Measurements from ENCODE around the gene DLGAP4. TPM values are rescaled to one million over a fixed set of nuclear protein-coding genes. Genes with fewer than 3 reads are reported as not detected.

The DLGAP4 gene
- total and polyA plus RNA-seq, 2 of the 13 experiments (the other 11 are each of a cell fraction or from before 2014, with no cell fraction given) = 15.2 to 26.7 TPM

GRCh38 chr20:36491901-36492617, 185.9 kb downstream of the DLGAP4 start (continued):
- TF ChIP-seq ZNF501 (CRISPR knock-in tag; IDR thresholded peaks at IDR 0.05) (no peak), ZNF354B (CRISPR knock-in tag; IDR thresholded peaks at IDR 0.05) (no peak), ZNF747 (CRISPR knock-in tag; IDR thresholded peaks at IDR 0.05; ENCODE audit: borderline replicate concordance) (no peak), ZNF460 (CRISPR knock-in tag; IDR thresholded peaks at IDR 0.05; ENCODE audit: borderline replicate concordance) (no peak)

- POLR2A ChIA-PET = interaction anchor here (0.6 kb wide), 1 partner anchor 24 kb away, joined by 4 read pairs; no protein-coding TSS in a partner anchor
- TF ChIP-seq ZNF281 (CRISPR knock-in tag; IDR thresholded peaks at IDR 0.05; ENCODE audit: borderline replicate concordance) = no peak
- TF ChIP-seq AGO2 (optimal IDR thresholded peaks at IDR 0.05; ENCODE audit: low read depth, low read length) = peak; percentile 73
- TF ChIP-seq CSRNP2 (CRISPR knock-in tag; conservative IDR thresholded peaks at IDR 0.05; ENCODE audit: low read depth) = no peak
- TF ChIP-seq ZNF354B (CRISPR knock-in tag; IDR thresholded peaks at IDR 0.05) = 0 out of 2 replicates have a peak, but pooled peaks have one; percentile 34
- TF ChIP-seq GMEB2 (CRISPR knock-in tag; IDR thresholded peaks at IDR 0.05; ENCODE audit: low read depth) = no peak
- 0 out of 2 replicates have a peak, but pooled peaks have one; percentile 28 for TF ChIP-seq SP2 (CRISPR knock-in tag; IDR thresholded peaks at IDR 0.05)
- no peak for TF ChIP-seq CEBPG (CRISPR knock-in tag; IDR thresholded peaks at IDR 0.05)
- TF ChIP-seq CBX5 (CRISPR knock-in tag; IDR thresholded peaks at IDR 0.05; ENCODE audit: borderline replicate concordance) = no peak
- TF ChIP-seq ZNF644 (CRISPR knock-in tag; IDR thresholded peaks at IDR 0.05; ENCODE audit: low read depth) = no peak
- TF ChIP-seq SRSF1 (optimal IDR thresholded peaks at IDR 0.05; ENCODE audit: low read depth, low read length) = no peak
Observed at GRCh38 chr20:36493051-36493800, 187.1 kb downstream of the DLGAP4 start.

More at GRCh38 chr20:36493051-36493800, 187.1 kb downstream of the DLGAP4 start:
- DNase-seq (ENCODE audit: low spot score) (no peak), FAIRE-seq (peak; percentile 57), ATAC-seq (peak; percentile 37)
- Histone ChIP-seq H3K9ac (ENCODE audit: insufficient read depth, low read depth, low read length) (no peak overlapping the region), H3K36me3 (replicated peaks in 1 of 2; ENCODE audit: control insufficient read depth in 1 of 2, insufficient read depth in 2 of 2, low read length in 2 of 2) (peaks cover 28 to 45% of the 10 kb centered on the region in 2 experiments), H3K4me3 (replicated peaks in 1 of 3; ENCODE audit: insufficient read depth in 1 of 3, low read depth in 2 of 3, low read length in 3 of 3) (no peak overlapping the region), H4K20me1 (ENCODE audit: insufficient read depth, low read length) (peaks cover 8% of the 10 kb centered on the region), H3K79me2 (ENCODE audit: insufficient read depth, low read length) (peaks cover 12% of the 10 kb centered on the region), H3K27me3 (ENCODE audit: control insufficient read depth in 1 of 2, insufficient read depth in 2 of 2, low read length in 2 of 2) (no peaks in the 10 kb centered on the region), H3K4me2 (ENCODE audit: low read depth, low read length) (no peak overlapping the region), H3K9me3 (ENCODE audit: low read length) (no peaks in the 10 kb centered on the region), H2AFZ (ENCODE audit: low read length) (no peak overlapping the region), H3K27ac (ENCODE audit: extremely low read length, insufficient read depth, low read length) (no peak overlapping the region), H3K4me1 (ENCODE audit: insufficient read depth, low read length) (peaks cover 19% of the 10 kb centered on the region)
- WGBS (ENCODE audit: low lambda C conversion rate) = 100% methylated on average over 9 of the region's 10 CpGs
- CTCF ChIA-PET (ENCODE audit: low intra/inter-chr PET ratio, low total read pairs) = no interaction called here
- BruUV-seq (replicated peaks) = no TSS peak
- intact Hi-C loops (cut with micrococcal nuclease; ENCODE audit: unreplicated experiment) (no loop called here), in situ Hi-C loops (cut with HindIII; ENCODE audit: extremely low pct_ligation_motif_present, low pct_unique_long_range_greater_than_20kb) (no loop called here)

Data from HepG2 (cell line).